ENCODE data around the gene MT1E. TPM values are rescaled to one million over a fixed set of nuclear protein-coding genes. Genes with fewer than 3 reads are reported as not detected.

The MT1E gene
- total and polyA plus RNA-seq, 7 experiments from 2014 or later: 0.45 to 166 (median 4.0) TPM; not detected in 1

DNA sequence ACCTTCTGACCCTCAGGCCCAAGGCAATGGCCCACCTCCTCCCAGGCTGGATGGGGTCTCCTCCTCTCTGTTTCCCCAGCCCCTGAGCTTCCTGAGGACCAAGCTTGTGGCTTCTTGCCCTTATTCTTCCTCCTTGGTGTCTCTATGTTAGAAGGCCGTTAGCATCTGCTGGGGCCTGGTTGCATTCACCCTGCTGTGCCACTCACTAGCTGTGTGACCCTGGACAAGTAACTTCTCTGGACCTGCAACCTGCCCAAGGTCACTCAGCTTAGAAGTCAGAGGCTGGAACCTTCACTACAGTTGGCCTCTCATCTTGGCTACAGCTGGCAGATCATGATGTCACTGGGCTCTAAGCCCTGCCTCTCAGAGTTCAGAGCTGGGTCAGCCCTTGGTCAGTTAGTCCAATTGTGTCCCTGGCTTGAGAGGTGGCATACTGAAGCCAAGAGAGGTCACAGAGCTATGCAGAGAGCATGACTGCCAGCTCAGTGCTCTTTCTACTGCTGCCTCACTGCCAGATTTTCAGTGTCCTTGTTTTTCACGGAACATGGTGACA, 14.2 kb upstream of the MT1E start:
- POLR2A ChIA-PET: interaction anchor here (0.7 to 1.5 kb wide), 5 partner anchors 13 to 93 kb away, joined by 3 to 5 read pairs (median 4); partner anchors contain the start of gene MT1X
- H3K9me3 Mint-ChIP-seq: no peaks in the 10 kb centered on the region
- H3K4me1 ChIP-seq (ENCODE audit: control insufficient read depth in 2 of 2, insufficient read depth in 2 of 2, low read length in 2 of 2): peaks cover 29 to 34% of the 10 kb centered on the region in 2 donors
- peak overlapping the region; percentile 94 for H3K27ac ChIP-seq (ENCODE audit: low read depth, low read length)
- no peak overlapping the region for H3K4me3 ChIP-seq (ENCODE audit: low read length)
- intact Hi-C loops (cut with micrococcal nuclease): no loop called here
- peak overlapping the region in 9 of 10 donors; percentile 7 to 90 (median 37) for H3K4me3 Mint-ChIP-seq
- no peaks in the 10 kb centered on the region for H3K36me3 ChIP-seq (ENCODE audit: control insufficient read depth in 2 of 3, insufficient read depth in 3 of 3, low read length in 3 of 3)
- peaks cover 38 to 67% (median 44%) of the 10 kb centered on the region in 7 donors for H3K4me1 Mint-ChIP-seq
- H3K9me3 ChIP-seq (ENCODE audit: control insufficient read depth in 2 of 3, low read length in 3 of 3): no peaks in the 10 kb centered on the region
- no peaks in the 10 kb centered on the region for H3K27me3 Mint-ChIP-seq
- CTCF ChIA-PET: interaction anchor here (0.8 to 2.6 kb wide), 4 partner anchors 32 to 98 kb away, joined by 3 to 10 read pairs (median 4); no protein-coding TSS in a partner anchor
- DNase-seq (no peak), ATAC-seq (no peak)
- H3K27me3 ChIP-seq (ENCODE audit: control insufficient read depth in 2 of 2, insufficient read depth in 2 of 2, low read length in 2 of 2): no peaks in the 10 kb centered on the region
- H3K27ac Mint-ChIP-seq: peak overlapping the region; percentile 85 to 99 (median 93)
- peaks cover 0 to 5% (median 0%) of the 10 kb centered on the region in 5 donors for H3K36me3 Mint-ChIP-seq

- peak overlapping the region in 1 of 9 donors; percentile 55 for H3K27ac Mint-ChIP-seq
- H3K9me3 ChIP-seq (ENCODE audit: control insufficient read depth in 2 of 3, low read length in 3 of 3): no peaks in the 10 kb centered on the region
- peaks cover 0 to 5% (median 0%) of the 10 kb centered on the region in 5 donors for H3K36me3 Mint-ChIP-seq
- POLR2A ChIA-PET: interaction anchor here (0.8 kb wide), 1 partner anchor 51 kb away, joined by 3 read pairs; no protein-coding TSS in a partner anchor
- H3K4me3 ChIP-seq (ENCODE audit: low read length): no peak overlapping the region
- peaks cover 0 to 14% (median 4%) of the 10 kb centered on the region in 5 donors for H3K27me3 Mint-ChIP-seq
- DNase-seq (no peak), ATAC-seq (no peak)
- peaks cover 16 to 23% of the 10 kb centered on the region in 2 donors for H3K4me1 ChIP-seq (ENCODE audit: control insufficient read depth in 2 of 2, insufficient read depth in 2 of 2, low read length in 2 of 2)
- H3K27ac ChIP-seq (ENCODE audit: low read depth, low read length): no peak overlapping the region
- H3K36me3 ChIP-seq (ENCODE audit: control insufficient read depth in 2 of 3, insufficient read depth in 3 of 3, low read length in 3 of 3): no peaks in the 10 kb centered on the region
- H3K4me1 Mint-ChIP-seq: peaks cover 27 to 67% (median 37%) of the 10 kb centered on the region in 7 donors
- intact Hi-C loops (cut with micrococcal nuclease): no loop called here
- H3K4me3 Mint-ChIP-seq: no peak overlapping the region
- H3K9me3 Mint-ChIP-seq: no peaks in the 10 kb centered on the region
- CTCF ChIA-PET: interaction anchor here (1.0 kb wide), 1 partner anchor 43 kb away, joined by 3 read pairs; no protein-coding TSS in a partner anchor
- H3K27me3 ChIP-seq (ENCODE audit: control insufficient read depth in 2 of 2, insufficient read depth in 2 of 2, low read length in 2 of 2): no peaks in the 10 kb centered on the region
Measured at GRCh38 chr16:56613706-56614105, 11.9 kb upstream of the MT1E start.

DNA sequence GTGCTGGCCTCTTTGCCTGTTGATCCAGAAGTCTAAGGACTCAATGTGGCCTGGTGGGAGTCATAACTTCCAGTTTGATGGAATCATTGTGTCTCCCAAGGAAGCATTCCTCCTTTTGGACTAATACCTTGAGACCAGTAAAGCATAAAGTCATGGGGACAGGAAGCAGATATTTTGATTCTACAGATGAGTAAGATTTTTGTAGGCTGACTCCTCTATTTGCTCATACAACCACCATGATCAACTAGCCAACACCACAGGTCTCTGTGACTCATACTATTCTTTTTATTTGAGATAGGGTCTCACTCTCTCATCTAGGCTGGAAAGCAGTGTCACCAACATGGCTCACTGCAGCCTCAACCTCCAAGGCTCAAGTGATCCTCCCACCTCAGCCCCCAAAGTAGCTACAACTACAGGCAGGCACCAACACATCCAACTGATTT, 11.0 kb upstream of the MT1E start:
- no peaks in the 10 kb centered on the region for H3K36me3 ChIP-seq (ENCODE audit: control insufficient read depth in 2 of 3, insufficient read depth in 3 of 3, low read length in 3 of 3)
- Mint-ChIP-seq H3K4me1 (peaks cover 19 to 67% (median 30%) of the 10 kb centered on the region in 7 donors), H3K36me3 (peaks cover 0 to 2% (median 0%) of the 10 kb centered on the region in 5 donors), H3K27ac (peak overlapping the region in 2 of 9 donors; percentile 18 to 55), H3K4me3 (no peak overlapping the region), H3K9me3 (no peaks in the 10 kb centered on the region), H3K27me3 (peaks cover 0 to 18% (median 4%) of the 10 kb centered on the region in 5 donors)
- no peaks in the 10 kb centered on the region for H3K27me3 ChIP-seq (ENCODE audit: control insufficient read depth in 2 of 2, insufficient read depth in 2 of 2, low read length in 2 of 2)
- DNase-seq (no peak), ATAC-seq (no peak)
- H3K4me1 ChIP-seq (ENCODE audit: control insufficient read depth in 2 of 2, insufficient read depth in 2 of 2, low read length in 2 of 2): peaks cover 15 to 23% of the 10 kb centered on the region in 2 donors
- ChIA-PET CTCF (no interaction called here), POLR2A (no interaction called here)
- intact Hi-C loops (cut with micrococcal nuclease): no loop called here
- H3K27ac ChIP-seq (ENCODE audit: low read depth, low read length): no peak overlapping the region
- H3K9me3 ChIP-seq (ENCODE audit: control insufficient read depth in 2 of 3, low read length in 3 of 3): no peaks in the 10 kb centered on the region
- H3K4me3 ChIP-seq (ENCODE audit: low read length): no peak overlapping the region

GRCh38 chr16:56615353-56615752, 10.2 kb upstream of the MT1E start:
- POLR2A ChIA-PET: no interaction called here
- intact Hi-C loops (cut with micrococcal nuclease): no loop called here
- H3K9me3 ChIP-seq (ENCODE audit: control insufficient read depth in 2 of 3, low read length in 3 of 3): no peaks in the 10 kb centered on the region
- H3K36me3 Mint-ChIP-seq: peaks cover 0 to 2% (median 0%) of the 10 kb centered on the region in 5 donors
- H3K4me3 ChIP-seq (ENCODE audit: low read length): no peak overlapping the region
- H3K9me3 Mint-ChIP-seq: no peaks in the 10 kb centered on the region
- H3K27me3 ChIP-seq (ENCODE audit: control insufficient read depth in 2 of 2, insufficient read depth in 2 of 2, low read length in 2 of 2): no peaks in the 10 kb centered on the region
- H3K36me3 ChIP-seq (ENCODE audit: control insufficient read depth in 2 of 3, insufficient read depth in 3 of 3, low read length in 3 of 3): no peaks in the 10 kb centered on the region
- no peak overlapping the region for H3K4me3 Mint-ChIP-seq
- CTCF ChIA-PET: no interaction called here
- DNase-seq: no peak
- peaks cover 7 to 16% of the 10 kb centered on the region in 2 donors for H3K4me1 ChIP-seq (ENCODE audit: control insufficient read depth in 2 of 2, insufficient read depth in 2 of 2, low read length in 2 of 2)
- ATAC-seq: no peak
- H3K27ac Mint-ChIP-seq: no peak overlapping the region
- peaks cover 0 to 18% (median 4%) of the 10 kb centered on the region in 5 donors for H3K27me3 Mint-ChIP-seq
- H3K4me1 Mint-ChIP-seq: peaks cover 12 to 62% (median 23%) of the 10 kb centered on the region in 7 donors
- H3K27ac ChIP-seq (ENCODE audit: low read depth, low read length): no peak overlapping the region

DNA sequence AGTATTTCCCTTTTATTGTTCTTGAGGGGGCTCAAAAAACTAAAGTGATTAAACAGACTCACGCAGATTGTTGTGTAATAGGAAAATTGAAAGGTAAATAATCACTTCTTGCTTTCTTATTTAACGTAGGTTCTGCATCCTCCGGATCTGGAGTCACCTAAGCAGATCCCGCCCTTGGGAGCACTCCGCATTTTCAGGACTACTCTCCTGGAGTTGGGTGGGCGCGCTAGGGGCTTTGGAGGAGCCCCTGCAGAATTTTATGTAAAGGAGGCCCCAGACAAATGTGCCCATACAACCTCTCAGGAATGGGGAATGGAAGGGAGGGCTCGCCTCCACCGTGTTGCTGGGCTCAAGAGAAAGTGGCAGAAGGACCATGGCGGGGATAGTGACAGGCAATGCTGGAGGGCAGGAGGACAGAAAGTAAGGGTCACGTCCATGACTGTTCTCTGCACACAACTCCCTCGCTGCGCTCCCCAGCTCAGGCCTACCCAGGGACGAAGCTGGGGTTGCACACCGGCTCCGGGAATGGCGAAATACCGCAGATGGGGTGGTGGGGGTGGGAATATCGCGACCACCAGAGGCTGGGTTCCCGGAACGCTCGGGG, 8.9 kb upstream of the MT1E start:
- peak overlapping the region in 3 of 9 donors; percentile 36 to 77 (median 38) for H3K27ac Mint-ChIP-seq
- H3K9me3 ChIP-seq (ENCODE audit: control insufficient read depth in 2 of 3, low read length in 3 of 3): no peaks in the 10 kb centered on the region
- peak overlapping the region; percentile 58 to 87 (median 78) for H3K4me3 Mint-ChIP-seq
- ChIA-PET POLR2A (interaction anchor here (0.6 to 0.8 kb wide), 3 partner anchors 10 to 709 kb away, joined by 3 to 6 read pairs (median 3); no protein-coding TSS in a partner anchor), CTCF (interaction anchor here (1.3 kb wide), 1 partner anchor 26 kb away, joined by 3 read pairs; no protein-coding TSS in a partner anchor)
- peaks cover 0 to 7% of the 10 kb centered on the region in 2 donors for H3K4me1 ChIP-seq (ENCODE audit: control insufficient read depth in 2 of 2, insufficient read depth in 2 of 2, low read length in 2 of 2)
- H3K4me1 Mint-ChIP-seq: peaks cover 0 to 48% (median 12%) of the 10 kb centered on the region in 7 donors
- ATAC-seq (peak; percentile 16), DNase-seq (no peak)
- H3K27ac ChIP-seq (ENCODE audit: low read depth, low read length): no peak overlapping the region
- no peak overlapping the region for H3K4me3 ChIP-seq (ENCODE audit: low read length)
- no peaks in the 10 kb centered on the region for H3K36me3 ChIP-seq (ENCODE audit: control insufficient read depth in 2 of 3, insufficient read depth in 3 of 3, low read length in 3 of 3)
- intact Hi-C loops (cut with micrococcal nuclease): loop anchor here (1.0 kb wide), 3 partner anchors 7 to 9 kb away; partner anchors contain the start of genes MT1E (in 2 of the 2) and MT2A (in 1 of the 2)
- H3K27me3 ChIP-seq (ENCODE audit: control insufficient read depth in 2 of 2, insufficient read depth in 2 of 2, low read length in 2 of 2): no peaks in the 10 kb centered on the region
- H3K27me3 Mint-ChIP-seq: peaks cover 0 to 18% (median 4%) of the 10 kb centered on the region in 5 donors
- H3K36me3 Mint-ChIP-seq: no peaks in the 10 kb centered on the region
- no peaks in the 10 kb centered on the region for H3K9me3 Mint-ChIP-seq

- peaks cover 0 to 7% of the 10 kb centered on the region in 2 donors for H3K4me1 ChIP-seq (ENCODE audit: control insufficient read depth in 2 of 2, insufficient read depth in 2 of 2, low read length in 2 of 2)
- POLR2A ChIA-PET: interaction anchor here (0.8 to 0.9 kb wide), 4 partner anchors 8 to 103 kb away, joined by 3 to 6 read pairs (median 4); partner anchors contain the start of gene MT1E
- intact Hi-C loops (cut with micrococcal nuclease): loop anchor here (1.0 kb wide), 3 partner anchors 8 to 9 kb away; partner anchors contain the start of genes MT1E (in 2 of the 2) and MT2A (in 1 of the 2)
- H3K27me3 Mint-ChIP-seq: peaks cover 0 to 18% (median 4%) of the 10 kb centered on the region in 5 donors
- peak overlapping the region; percentile 58 to 87 (median 78) for H3K4me3 Mint-ChIP-seq
- no peaks in the 10 kb centered on the region for H3K9me3 ChIP-seq (ENCODE audit: control insufficient read depth in 2 of 3, low read length in 3 of 3)
- H3K9me3 Mint-ChIP-seq: no peaks in the 10 kb centered on the region
- ATAC-seq: peak; percentile 90
- DNase-seq: peak in 7 of 9 donors; percentile 33 to 64 (median 42)
- no peak overlapping the region for H3K4me3 ChIP-seq (ENCODE audit: low read length)
- H3K27me3 ChIP-seq (ENCODE audit: control insufficient read depth in 2 of 2, insufficient read depth in 2 of 2, low read length in 2 of 2): no peaks in the 10 kb centered on the region
- H3K27ac ChIP-seq (ENCODE audit: low read depth, low read length): no peak overlapping the region
- peak overlapping the region in 2 of 9 donors; percentile 52 to 82 for H3K27ac Mint-ChIP-seq
- H3K36me3 Mint-ChIP-seq: no peaks in the 10 kb centered on the region
- peaks cover 0 to 46% (median 12%) of the 10 kb centered on the region in 7 donors for H3K4me1 Mint-ChIP-seq
- no peaks in the 10 kb centered on the region for H3K36me3 ChIP-seq (ENCODE audit: control insufficient read depth in 2 of 3, insufficient read depth in 3 of 3, low read length in 3 of 3)
- CTCF ChIA-PET: interaction anchor here (1.3 kb wide), 1 partner anchor 26 kb away, joined by 3 read pairs; no protein-coding TSS in a partner anchor
Measured at GRCh38 chr16:56617212-56618085, 8.1 kb upstream of the MT1E start.
